ENCODE data around the gene EXOSC7.
"Not testable (repeated sequence)": the region's sequence is repeated elsewhere in the genome, so short reads cannot be mapped to it uniquely, and the experiment has no call there.

The EXOSC7 gene

DNA sequence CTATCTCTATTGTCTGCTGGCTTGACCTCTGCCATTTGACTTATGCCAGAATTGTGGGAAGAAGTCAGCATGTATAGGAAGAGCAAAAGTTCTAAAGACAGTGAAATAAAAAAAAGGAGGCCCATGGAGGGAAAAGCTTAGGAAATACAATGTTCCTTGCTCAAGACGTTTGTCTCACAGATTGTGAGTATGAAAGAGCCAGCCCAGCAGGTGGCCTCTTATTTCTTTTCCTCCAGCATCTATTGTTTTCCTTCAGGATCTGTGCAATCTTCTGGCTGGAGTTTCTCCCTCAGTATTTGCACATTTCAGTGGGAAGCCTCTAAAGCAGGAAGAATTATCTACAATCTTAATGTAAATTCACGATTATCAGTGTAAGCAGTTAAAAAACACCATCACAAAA is 43.8 kb upstream of the EXOSC7 start:
- no peak overlapping the region for H3K4me3 ChIP-seq (ENCODE audit: low read depth, low read length)

DNA sequence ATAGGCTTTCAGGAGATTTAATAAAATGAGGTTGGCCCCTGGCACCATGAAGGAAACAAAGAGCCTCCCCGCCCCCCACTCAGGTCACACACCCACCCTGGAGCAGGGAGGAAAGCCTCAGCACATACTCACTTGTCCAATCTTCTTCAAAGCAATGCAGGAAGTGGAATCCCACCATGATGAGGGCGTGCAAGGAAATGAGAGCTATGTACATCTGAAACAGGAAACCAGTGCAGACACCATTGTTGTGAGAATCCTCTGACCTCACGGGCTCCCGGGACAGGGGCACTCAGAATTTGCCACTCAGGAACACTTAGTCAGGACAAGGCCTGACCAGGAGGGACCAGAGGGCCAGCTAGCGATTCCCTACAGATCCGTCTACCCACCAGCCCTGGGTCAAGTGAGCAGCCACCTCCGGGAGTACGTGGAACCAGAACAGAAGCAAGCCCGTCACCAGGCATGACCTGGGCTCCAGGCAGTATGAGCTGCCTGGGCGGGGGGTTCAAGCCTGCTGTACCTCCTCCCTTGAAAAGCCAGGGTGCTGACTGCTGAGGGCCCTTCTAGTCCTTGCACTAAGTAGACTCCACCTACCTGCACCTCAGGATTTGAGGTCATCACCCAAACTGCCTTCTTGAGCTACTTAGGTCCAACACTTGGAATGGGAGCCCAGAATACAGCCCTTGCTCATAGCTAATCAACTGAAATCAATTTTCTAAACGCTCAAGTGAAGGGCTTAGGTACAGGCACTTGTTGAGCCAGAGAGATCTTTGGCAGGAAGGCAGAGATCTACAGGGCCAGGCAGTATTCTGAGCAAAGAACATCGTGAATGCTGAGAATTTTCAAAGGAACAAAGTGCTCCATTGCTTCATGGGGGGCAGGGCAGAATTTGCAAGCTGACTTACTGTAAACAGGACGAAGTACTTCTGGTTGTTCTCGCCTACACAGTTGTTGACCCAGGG is 42.8 kb upstream of the EXOSC7 start:
- Histone ChIP-seq H3K27me3 (no peaks in the 10 kb centered on the region), H3K4me3 (ENCODE audit: low read depth, low read length) (no peak overlapping the region), H3K9me3 (no peaks in the 10 kb centered on the region), H3K4me1 (no peaks in the 10 kb centered on the region), H3K36me3 (no peaks in the 10 kb centered on the region)
- no peak for DNase-seq
- TF ChIP-seq, protein P1, sequence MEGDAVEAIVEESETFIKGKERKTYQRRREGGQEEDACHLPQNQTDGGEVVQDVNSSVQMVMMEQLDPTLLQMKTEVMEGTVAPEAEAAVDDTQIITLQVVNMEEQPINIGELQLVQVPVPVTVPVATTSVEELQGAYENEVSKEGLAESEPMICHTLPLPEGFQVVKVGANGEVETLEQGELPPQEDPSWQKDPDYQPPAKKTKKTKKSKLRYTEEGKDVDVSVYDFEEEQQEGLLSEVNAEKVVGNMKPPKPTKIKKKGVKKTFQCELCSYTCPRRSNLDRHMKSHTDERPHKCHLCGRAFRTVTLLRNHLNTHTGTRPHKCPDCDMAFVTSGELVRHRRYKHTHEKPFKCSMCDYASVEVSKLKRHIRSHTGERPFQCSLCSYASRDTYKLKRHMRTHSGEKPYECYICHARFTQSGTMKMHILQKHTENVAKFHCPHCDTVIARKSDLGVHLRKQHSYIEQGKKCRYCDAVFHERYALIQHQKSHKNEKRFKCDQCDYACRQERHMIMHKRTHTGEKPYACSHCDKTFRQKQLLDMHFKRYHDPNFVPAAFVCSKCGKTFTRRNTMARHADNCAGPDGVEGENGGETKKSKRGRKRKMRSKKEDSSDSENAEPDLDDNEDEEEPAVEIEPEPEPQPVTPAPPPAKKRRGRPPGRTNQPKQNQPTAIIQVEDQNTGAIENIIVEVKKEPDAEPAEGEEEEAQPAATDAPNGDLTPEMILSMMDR (IDR thresholded peaks at IDR 0.05; ENCODE audit: low read depth, low read length): no peak

More for the DNA sequence above, 43.8 kb upstream of the EXOSC7 start:
- Histone ChIP-seq H3K27me3 (no peaks in the 10 kb centered on the region), H3K36me3 (no peaks in the 10 kb centered on the region), H3K4me1 (no peaks in the 10 kb centered on the region), H3K9me3 (no peaks in the 10 kb centered on the region)
- TF ChIP-seq, protein P1 (IDR thresholded peaks at IDR 0.05; ENCODE audit: low read depth, low read length): no peak
- no peak for DNase-seq

DNA sequence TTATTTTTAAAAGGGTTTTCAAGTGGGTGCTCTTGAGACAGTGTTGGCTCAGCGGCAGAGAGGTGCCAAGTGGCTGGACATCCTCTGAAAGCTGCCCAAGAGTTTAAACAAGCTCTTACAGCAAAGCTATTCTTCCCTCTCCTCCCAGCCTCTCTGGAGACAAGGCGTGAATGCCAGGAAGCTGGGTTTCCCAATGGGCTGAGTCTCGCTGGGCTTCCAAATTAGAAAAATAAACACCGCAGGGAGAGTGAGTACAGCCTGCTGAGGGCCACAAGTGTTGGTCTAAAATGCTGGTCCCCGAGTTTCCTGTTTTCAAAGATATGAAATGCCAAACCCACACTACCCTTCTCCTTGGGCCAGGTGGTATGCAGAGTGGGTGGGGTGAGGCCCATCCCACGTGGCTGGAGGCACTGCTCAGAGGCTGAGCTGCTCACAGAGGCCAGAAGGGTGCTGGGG is 36.4 kb upstream of the EXOSC7 start:
- TF ChIP-seq, protein P1 (IDR thresholded peaks at IDR 0.05; ENCODE audit: low read depth, low read length): no peak
- no peaks in the 10 kb centered on the region for H3K4me1 ChIP-seq
- H3K9me3 ChIP-seq: no peaks in the 10 kb centered on the region
- H3K4me3 ChIP-seq (ENCODE audit: low read depth, low read length): no peak overlapping the region
- H3K27me3 ChIP-seq: no peaks in the 10 kb centered on the region
- no peaks in the 10 kb centered on the region for H3K36me3 ChIP-seq
- DNase-seq: no peak

DNA sequence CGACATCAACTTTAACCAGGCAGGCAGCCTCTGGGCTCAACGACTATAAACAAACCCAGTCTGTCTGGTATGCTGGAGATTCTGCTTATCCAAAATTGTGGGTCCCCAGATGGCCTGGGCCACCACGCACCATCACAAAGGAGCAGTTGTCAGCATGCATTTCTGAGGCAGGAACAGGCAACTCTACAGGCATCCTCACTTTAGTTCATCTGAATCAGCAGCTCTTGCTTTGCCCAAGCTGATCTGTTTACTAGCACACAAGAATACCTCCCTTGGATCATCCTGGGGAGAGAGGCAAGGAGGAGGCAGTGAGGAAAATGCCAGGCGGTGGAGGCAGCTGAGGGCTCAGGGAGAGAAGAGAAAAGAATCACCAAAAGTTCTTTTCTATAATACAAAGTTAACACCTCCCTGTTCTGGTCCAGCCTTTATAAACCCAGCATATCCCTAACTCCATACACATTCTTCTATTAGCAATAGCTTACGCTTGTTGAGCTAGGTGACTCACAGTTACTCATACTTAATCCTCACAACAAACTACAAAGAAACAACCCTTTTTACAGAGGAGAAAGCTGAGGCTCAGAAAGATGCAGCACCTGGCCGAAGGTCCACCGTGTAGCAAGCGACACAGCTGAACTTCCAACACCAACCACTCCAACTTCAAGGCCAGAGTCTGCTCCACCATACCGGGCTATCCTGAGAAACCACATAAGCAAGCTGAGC is 33.7 kb upstream of the EXOSC7 start:
- no peaks in the 10 kb centered on the region for H3K27me3 ChIP-seq
- no peaks in the 10 kb centered on the region for H3K9me3 ChIP-seq
- H3K4me3 ChIP-seq (ENCODE audit: low read depth, low read length): no peak overlapping the region
- no peak for DNase-seq
- no peaks in the 10 kb centered on the region for H3K4me1 ChIP-seq
- no peaks in the 10 kb centered on the region for H3K36me3 ChIP-seq
- TF ChIP-seq, protein P1 (IDR thresholded peaks at IDR 0.05; ENCODE audit: low read depth, low read length): no peak

DNA sequence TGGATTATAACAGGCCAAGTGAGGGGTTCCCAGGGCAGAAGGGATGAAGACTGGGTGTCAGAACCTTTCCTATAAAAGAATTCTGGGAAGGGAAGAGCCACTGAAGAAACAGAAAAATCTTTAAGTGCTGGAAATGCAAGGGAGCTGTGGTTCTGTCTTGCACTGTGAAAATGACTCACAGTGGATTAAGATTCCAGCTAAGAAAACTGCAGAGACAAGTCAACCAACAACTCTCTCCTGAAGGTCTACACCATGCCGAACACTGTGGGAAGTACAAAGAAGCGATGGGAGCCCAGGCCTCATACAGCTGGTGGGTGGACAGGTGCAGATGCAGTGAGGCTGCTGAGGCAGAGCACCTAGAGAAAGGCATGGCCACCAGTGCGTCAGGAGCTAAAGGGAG is 27.8 kb upstream of the EXOSC7 start:
- Histone ChIP-seq H3K4me1 (no peaks in the 10 kb centered on the region), H3K9me3 (no peaks in the 10 kb centered on the region), H3K4me3 (ENCODE audit: low read depth, low read length) (no peak overlapping the region), H3K27me3 (no peaks in the 10 kb centered on the region), H3K36me3 (no peaks in the 10 kb centered on the region)
- no peak for DNase-seq
- TF ChIP-seq, protein P1 (IDR thresholded peaks at IDR 0.05; ENCODE audit: low read depth, low read length): no peak

DNA sequence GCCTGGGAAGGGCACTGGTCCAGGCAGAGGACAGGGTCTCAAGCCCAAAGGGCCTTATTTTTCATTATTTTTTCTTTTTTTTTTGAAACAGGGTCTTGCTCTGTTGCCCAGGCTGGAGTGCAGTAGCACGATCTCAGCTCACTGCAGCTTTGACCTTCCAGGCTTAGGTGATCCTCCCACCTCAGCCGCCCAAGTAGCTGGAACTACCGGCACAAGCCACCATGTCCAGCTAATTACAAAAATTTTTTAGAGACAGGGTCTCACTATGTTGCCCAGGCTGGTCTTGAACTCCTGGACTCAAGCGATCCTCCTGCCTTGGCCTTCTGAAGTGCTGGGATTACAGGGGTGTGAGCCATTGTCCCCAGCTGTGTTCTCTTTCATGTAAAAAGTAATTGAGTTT is 26.3 kb upstream of the EXOSC7 start:
- not testable (repeated sequence) for H3K4me1 ChIP-seq; H3K4me3 ChIP-seq (ENCODE audit: low read depth, low read length); DNase-seq; H3K36me3 ChIP-seq; H3K27me3 ChIP-seq; H3K9me3 ChIP-seq
